GM19240 (cell line): ENCODE results near the gene HIPK2.

Experiments used
- DNase-seq: peaks from one replicate; pipeline ENCODE4 v3.0.0; 2011; ENCODE audit warnings: low spot score; ENCODE audit not compliant: insufficient read length

The HIPK2 gene

GRCh38 chr7:139777948-139778841 lies at the start of gene HIPK2:
Gene HIPK2 (minus strand): TSS chr7:139777998. CDS start chr7:139777623, 375 bp downstream.
- peak; percentile 85 for DNase-seq

- no peak for DNase-seq
These were observed 49.2 kb upstream of the HIPK2 start for GRCh38 chr7:139827042-139827441.

GRCh38 chr7:139825666-139826290 lies 48.0 kb upstream of the HIPK2 start:
- DNase-seq: no peak

- DNase-seq: no peak
These were observed 46.2 kb upstream of the HIPK2 start for GRCh38 chr7:139823959-139824521.

GRCh38 chr7:139822855-139823254 lies 45.1 kb upstream of the HIPK2 start:
- no peak for DNase-seq

GRCh38 chr7:139821349-139822105 lies 43.7 kb upstream of the HIPK2 start:
- no peak for DNase-seq

- DNase-seq: no peak
These were observed 42.3 kb upstream of the HIPK2 start for GRCh38 chr7:139820089-139820488.

- no peak for DNase-seq
These were observed 39.5 kb upstream of the HIPK2 start for GRCh38 chr7:139817249-139817648.

GRCh38 chr7:139813689-139814088 lies 35.9 kb upstream of the HIPK2 start:
- DNase-seq: no peak

GRCh38 chr7:139813151-139813550 lies 35.4 kb upstream of the HIPK2 start:
- DNase-seq: no peak

- no peak for DNase-seq
These were observed 33.3 kb upstream of the HIPK2 start for GRCh38 chr7:139811066-139811465.

- DNase-seq: no peak
These were observed 31.1 kb upstream of the HIPK2 start for GRCh38 chr7:139808846-139809442.

- no peak for DNase-seq
These were observed 30.6 kb upstream of the HIPK2 start for GRCh38 chr7:139808427-139808826.

GRCh38 chr7:139807009-139807408 lies 29.2 kb upstream of the HIPK2 start:
- DNase-seq: no peak

- no peak for DNase-seq
These were observed 26.8 kb upstream of the HIPK2 start for GRCh38 chr7:139804571-139804970.

- DNase-seq: no peak
These were observed 21.8 kb upstream of the HIPK2 start for GRCh38 chr7:139799586-139799985.

- DNase-seq: no peak
These were observed 21.1 kb upstream of the HIPK2 start for GRCh38 chr7:139798892-139799291.

- no peak for DNase-seq
These were observed 20.4 kb upstream of the HIPK2 start for GRCh38 chr7:139798221-139798620.

GRCh38 chr7:139797607-139798006 lies 19.8 kb upstream of the HIPK2 start:
- no peak for DNase-seq

GRCh38 chr7:139791316-139791715 lies 13.5 kb upstream of the HIPK2 start:
- DNase-seq: no peak

GRCh38 chr7:139784648-139785047 lies 6.8 kb upstream of the HIPK2 start:
- DNase-seq: no peak
